Activated CD4-positive, alpha-beta T cell treated with anti-CD3 and anti-CD28 coated beads for 48 hours (primary cell): ENCODE results near the gene NAPSA.

Experiments
- DNase-seq: peaks from one replicate; pipeline ENCODE4 v3.0.0-alpha.2; 2020

NAPSA gene

DNA sequence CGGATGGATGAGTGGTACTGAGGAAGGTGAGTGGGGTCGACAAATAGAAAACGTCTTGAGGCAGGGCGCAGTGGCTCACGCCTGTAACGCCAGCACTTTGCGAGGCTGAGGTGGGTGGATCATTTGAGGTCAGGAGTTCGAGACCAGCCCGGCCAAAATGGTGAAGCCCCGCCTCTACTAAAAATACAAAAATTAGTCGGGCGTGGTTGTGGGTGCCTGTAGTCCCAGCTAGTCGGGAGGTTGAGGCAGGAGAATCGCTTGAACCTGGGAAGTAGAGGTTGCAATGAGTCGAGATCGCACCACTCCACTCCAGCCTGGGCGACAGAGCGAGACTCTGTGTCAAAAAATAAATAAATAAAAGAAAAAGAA lies 35.5 kb downstream of the NAPSA start:
- DNase-seq, result peak; percentile 54

DNA sequence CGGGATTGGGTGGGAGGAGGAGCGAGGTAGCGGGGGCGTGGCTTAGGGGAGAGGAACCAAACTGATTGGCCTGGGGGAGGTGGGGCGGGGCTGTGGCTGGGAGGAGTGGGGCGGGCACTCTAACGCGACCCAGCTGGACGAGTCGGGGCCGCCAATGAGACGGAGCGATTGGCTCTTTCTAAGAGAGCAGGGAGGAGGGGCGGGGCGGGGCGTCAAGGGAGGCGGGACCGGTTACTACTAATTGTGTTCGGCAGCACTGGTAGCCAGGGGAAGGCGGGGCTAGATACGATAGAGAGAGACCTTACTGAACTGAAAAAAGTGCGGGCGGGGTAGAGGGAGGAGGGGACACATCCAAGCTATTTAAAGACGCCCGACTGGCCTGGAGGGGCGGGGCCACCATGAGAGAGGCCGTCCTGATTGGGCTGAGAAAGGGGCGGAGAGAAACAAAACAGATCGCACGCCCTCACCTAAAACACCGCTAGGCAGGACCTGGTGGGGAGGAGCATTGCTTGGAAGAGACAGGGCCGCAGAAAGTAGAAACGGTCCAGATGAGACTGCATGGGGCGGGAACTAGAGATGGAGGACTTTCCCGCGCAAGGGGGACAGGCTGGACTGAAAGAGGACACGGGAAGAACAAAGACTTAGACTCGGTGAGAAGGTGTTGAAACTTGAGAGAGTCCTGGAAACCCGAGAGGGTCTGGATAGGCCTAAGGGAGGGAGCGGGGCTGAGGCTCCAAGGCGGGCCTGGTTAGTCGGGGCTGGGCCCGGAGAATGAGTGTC lies 36.1 kb downstream of the NAPSA start, which contains the start of gene KCNC3:
Gene KCNC3, minus strand, starts transcription at position 232 of the 780 bp plus-strand sequence. CDS start 295 bp downstream, outside the sequence.
- peak; percentile 99 for DNase-seq

DNA sequence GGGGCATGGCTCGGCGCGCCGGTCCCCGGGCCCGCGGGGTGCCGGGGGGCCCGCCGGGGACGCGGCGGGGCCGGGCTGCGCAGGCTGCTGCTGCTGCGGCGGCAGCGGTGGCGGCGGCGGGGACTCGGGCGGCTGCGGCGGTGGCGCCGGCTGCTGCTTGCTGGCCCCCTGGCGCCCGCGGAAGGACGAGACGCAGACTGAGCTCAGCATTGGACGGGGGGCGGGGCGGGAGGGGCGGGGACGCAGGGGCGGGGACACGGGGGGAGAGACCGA lies 36.6 kb downstream of the NAPSA start:
- DNase-seq, result no peak

DNA sequence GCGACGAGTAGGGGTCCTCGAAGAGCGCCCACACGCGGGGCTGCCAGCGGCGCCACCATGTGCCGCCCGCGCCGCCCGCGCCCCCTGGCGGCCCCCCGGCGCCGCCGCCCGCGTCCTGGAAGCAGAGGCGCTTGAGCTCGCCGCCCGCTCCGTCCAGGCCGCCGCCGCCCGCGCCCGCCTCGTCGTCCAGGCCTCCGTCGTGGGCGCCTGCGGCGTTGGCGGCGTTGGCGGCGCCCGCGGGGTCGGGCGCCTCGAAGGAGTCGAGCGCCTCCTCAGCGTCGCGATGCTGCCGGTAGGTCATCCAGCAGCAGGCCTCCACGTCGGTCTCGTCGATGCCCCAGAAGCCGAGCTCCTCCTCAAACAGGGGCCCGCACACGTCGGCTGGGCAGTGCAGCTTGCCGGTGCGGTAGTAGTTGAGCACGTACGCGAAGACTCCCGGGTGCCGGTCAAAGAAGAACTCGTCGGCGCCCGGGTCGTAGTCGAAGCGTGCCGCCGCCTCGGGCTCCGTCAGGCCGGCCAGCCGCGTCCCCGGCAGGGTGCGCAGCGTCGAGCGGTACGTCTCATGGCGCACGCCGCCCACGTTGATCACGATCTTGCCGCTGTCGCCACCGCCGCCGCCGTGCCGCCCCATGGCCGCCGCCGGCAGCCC lies 37.1 kb downstream of the NAPSA start:
- peak; percentile 65 for DNase-seq

DNA sequence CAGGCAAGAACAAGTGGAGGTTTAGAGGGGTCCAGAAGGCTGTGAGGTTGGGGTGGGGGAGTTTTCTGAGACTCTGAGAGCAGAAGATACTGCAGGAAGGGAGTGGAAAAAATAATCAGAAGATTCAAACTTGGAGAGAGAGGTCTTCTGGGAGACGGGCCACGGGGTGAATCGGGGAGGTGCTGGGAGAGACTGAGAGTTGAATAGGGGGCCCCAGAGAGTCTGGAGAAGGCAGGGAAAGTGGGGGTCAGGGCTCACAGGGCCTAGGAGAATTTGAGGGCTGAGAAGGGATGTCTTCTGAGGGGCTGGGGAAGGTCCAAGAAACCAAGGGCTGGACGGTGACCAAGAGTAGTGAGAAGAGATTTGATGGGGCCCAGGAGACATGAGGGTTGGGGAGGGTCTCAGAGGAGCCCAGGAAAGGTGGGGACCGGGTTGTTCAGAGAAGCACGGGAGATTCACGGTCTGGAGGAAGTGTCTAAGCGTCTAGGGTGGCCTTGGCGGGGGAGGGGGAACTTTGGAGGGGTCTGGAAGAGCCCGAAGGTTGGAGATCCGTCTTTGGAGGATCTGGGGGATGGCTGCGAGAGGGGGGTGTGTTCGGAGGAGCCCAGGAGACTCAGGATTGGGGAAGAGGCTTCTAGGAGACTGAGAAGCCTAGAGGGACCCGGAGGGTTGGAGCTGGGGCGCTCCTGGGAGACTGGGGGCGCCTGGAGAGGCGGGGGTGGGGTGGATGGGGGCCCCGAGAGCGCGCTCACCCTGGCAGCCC lies 37.8 kb downstream of the NAPSA start:
- no peak for DNase-seq

DNA sequence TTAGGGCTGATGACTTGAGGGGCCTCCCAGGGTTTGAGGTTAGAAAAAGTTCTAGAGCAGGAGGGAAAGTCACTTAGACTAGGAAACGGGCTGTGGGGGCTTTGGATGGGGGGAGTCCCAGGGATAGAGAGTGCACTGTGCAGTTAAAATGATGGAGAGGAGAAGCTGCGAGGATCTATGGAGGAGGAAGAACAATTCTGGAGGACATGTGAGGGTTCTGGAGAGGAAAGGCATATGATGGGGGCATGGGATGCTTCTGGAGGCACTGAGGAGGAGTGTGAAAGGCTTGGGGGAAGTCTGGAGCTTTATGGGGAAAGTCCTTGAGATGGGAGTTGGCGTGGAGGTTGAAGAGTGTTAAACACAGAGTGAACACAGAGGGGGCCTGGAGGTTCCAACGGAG lies 38.4 kb downstream of the NAPSA start:
- no peak for DNase-seq

DNA sequence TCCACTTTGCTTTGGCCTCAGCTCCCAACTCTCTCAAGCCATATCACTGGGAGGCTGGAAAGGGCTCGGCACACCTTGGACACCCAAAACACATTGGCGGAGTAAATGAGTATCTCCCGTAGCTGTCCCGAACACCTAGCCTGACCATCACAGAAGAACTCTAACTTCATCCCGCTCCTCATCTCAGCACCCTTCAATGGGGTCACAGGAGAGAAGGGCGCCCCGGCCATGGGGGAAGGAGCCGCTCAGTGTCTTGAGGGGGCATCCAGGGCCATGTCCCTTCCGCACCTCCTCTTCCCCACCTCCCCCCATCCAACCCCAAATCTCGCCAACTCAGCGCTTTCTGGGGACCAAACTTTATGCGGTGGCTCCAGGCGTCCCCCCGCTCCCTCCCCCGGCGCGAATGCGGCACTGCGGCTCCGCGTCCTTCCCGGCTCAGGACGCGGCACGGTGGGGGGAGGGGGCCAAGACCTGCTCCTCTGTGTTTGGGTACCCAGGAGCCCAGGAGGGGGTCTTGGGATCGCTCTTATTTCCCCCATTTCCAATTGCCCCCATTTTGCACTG lies 39.3 kb downstream of the NAPSA start:
- no peak for DNase-seq

DNA sequence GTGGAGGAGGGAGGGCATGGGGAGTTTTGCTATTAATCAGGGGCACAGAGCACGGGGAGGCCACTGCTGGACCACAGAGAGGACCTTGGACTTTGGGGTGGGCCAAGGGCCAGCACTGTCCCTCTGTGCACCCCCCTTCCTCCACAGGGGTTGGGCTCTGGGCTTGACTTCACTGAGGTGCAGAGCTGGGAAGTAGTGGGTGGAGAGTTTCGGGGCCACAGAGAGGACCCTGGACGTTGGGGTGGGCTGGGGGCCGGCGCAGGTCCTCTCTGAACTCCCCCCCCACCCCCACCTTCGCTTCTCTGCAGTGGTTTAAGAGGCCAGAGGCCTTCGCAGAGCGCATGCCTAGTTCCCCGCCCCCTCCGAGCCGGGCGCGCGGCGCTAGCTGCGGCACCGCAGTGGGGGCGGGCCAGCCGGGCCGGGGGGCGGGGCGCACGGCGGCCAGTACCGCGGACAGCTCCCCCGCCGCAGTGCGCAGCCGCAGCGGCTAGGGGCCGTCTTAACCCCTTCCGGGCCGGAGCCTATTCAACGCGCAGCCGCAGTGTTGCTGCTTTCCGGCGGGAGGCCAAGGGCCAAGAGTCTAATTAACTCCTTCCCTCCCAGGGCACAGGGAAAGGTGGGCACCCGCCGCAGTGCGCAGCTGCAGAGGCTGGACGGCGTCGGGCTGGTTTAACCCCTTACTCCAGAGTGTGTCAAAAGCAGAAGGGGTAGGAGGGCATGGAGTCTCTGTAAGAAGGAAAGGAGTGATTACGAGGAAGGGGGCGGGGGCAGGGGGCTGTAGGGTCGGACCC lies 39.9 kb downstream of the NAPSA start:
- DNase-seq, result peak; percentile 86

DNA sequence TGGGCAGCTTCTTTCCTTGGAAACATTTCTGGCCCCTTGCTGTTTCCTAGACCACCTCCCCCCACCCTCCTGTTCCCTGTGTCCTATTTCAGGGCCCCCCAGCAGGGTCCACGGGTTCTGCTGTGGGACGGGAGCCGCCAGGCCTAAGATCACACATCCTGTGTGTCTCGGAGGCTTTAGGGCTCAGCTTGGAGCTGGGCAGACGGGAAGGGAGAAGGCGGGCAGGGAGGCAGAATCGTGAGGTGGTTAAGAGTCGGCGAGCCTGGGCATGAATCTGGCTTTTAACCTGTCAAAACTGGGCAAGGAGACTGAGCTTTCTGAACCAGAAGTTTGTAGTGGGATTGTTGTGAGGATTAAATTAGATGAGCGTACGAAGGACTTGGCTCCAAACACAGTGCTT lies 41.1 kb downstream of the NAPSA start:
- no peak for DNase-seq

DNA sequence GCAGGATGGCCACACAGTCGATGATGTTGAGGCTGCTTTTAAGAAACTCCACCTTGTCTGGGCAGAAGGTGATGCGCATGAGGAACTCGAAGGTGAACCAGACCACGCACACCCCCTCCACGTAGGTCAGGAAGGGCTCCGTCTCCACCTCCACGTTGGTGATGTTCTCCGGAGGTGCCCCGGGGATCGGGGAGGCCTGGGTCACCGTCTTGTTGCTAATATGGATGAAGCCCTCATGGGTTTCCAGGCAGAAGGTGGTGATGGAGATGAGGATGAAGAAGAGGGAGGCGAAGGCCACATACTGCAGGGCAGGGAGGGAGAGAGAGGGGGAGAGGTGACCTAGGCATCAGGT lies 41.7 kb downstream of the NAPSA start:
- no peak for DNase-seq

DNA sequence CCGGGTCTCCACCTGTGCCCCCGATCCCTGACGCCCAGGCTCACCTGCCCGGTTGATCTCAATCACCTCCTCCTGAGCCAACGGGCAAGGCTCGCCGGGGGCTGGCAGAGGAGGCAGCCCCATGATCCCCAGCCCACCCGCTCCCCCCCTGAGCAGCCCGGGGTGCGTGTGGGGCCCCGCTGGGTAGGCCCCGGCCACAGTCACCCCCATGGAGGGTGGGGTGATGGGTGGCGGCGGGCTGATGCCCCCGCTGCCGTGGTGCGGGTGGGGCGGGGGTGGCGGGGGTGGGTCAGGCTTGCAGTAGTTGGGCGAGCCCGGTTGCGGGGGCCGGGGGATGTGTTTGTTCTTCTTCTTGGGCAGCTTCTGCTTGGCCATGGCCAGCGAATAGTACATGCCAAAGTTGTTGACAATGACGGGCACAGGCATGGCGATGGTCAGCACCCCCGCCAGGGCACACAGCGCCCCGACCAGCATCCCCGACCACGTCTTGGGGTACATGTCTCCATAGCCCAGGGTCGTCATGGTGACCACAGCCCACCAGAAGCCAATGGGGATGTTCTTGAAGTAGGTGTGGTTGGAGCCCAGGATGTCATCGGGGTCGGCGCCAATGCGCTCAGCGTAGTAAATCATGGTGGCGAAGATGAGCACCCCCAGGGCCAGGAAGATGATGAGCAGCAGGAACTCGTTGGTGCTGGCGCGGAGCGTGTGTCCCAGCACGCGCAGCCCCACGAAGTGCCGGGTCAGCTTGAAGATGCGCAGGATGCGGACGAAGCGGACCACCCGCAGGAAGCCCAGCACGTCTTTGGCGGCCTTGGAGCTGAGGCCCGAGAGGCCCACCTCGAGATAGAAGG lies 42.3 kb downstream of the NAPSA start:
- DNase-seq, result no peak

DNA sequence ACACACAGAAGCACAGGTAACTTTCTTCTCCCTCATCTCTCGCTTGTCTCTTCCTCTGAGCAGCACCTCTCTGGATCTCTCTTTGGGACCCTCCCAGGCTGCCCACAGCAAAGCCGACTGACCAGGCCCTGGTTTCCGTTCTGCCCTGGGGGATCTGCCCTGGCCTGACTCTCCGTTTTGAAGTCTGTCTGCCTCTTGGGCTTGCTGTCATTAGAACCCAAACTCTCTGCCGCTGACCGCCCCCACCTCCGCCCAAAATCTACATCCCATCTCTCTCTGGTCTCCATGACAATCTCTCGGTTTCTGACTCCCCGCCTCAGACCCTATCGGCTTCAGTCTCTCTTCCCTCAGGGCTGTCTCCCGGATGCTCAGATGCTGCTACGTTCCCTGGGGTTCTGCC lies 43.2 kb downstream of the NAPSA start:
- DNase-seq, result no peak

DNA sequence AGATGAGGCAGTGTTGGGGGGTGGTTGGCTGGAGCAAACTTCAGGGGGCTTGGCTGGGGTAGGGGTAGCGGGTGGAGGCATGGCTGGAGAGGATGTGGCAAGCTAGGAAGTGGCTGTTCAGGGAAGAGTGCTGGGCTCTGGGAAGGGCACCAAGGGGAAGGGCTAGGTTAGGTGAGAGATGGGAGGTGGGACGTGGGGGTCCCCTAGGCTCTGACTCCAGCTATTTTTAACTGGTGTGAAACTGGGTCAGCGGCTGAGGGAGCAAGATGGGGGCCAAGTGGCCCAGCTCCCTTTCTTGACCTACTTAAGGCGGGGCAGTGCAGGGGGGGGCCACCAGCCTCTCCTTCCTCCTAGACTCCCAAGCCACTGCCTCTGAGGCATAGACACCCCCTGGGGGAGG lies 43.6 kb downstream of the NAPSA start:
- DNase-seq, result no peak

DNA sequence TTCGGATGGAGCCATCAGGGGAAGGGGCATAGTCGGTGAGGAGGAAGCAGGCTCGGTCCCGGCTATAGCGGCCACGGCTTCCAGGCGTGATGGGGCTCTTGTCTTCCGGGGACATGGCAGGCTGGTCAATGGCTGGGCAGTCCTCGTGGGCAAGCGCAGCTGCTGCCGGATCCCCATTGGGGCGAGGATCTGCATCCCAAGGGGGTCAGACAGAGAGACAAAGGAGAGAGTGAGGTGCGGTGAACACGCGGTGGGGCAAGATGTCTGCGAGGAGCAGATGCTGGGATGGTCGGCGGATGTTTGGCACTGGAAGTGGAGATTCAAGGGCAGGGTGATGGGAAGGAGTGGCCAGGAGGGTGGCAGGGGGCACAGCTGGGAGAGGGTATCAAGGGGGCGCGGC lies 44.8 kb downstream of the NAPSA start:
- no peak for DNase-seq

DNA sequence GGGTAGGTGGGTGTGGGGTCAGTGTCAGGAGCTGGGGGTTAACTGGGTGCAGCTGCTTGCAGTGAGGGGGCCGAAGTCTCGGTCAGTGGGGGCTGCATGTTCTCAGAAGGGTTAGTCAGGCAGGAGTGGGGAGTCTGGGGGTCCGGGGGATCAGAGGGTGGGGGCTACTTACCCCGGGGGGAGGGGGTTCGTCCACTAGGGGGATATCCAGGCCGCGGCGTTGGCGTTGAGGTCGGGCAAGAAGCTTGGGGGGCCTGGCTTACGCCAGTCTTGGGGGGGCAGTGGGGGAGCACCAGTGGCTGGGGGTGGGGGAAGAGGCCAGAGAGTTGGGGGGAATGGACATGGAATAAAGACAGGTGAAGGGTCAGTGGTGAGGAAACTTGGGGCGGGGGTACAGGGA lies 45.4 kb downstream of the NAPSA start:
- DNase-seq, result no peak

DNA sequence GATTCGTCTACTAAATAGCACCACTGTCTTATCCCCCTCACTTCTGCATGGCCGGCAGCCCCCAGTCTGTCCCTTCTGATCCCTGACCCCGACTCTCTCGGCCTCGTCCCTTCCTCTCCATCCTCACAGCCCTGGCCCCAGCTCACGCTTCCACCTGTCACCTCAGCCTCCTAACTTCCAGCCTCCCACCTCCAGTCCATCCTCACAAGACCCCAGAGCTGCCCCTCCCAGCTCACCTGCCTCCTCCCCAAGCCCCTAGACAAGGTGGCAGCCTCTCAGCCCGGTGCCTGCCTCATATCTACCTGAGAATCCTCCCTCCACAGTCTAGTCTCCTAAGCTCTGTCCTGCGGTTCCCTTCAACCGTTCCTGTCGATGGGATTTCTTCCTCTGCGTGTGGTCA lies 46.3 kb downstream of the NAPSA start:
- no peak for DNase-seq

DNA sequence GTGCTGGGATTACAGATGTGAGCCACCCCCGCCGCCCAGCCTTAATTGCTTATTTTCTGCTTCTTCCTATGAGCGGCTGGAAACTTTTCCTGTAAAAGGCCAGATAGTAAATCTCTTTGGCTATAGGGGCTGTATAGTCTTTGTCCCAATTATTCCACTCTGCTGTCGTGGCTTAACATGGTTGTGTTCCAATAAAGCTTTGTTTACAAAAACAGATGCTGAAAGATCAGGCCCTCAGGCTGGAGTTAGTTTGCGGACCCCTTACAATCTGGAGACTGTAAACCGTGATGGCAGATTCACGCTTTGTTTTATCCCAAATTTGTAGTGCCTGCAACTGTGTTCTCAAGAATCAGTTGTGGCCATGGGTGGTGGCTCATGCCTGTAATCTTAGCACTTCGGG lies 47.0 kb downstream of the NAPSA start:
- DNase-seq, result no peak

DNA sequence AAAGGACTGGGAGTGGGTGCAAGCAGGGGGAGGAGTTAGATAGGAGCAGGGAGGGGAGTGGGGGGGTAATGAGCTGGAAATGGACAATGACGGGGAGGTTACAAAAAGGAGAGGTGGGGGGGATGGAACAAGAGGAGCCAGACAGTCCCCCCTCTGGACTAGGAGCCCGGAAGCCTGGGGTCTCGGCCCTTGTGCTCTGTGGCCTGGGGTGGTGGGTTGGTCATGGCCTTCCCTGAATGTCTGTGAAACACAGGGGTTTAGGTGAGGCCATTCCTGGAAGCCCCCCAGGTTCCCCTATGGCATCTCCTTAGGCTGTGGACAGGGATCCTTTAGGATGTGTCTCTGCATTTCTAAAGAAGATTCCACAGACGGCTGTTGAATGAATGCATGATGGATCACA lies 48.3 kb downstream of the NAPSA start:
- no peak for DNase-seq

DNA sequence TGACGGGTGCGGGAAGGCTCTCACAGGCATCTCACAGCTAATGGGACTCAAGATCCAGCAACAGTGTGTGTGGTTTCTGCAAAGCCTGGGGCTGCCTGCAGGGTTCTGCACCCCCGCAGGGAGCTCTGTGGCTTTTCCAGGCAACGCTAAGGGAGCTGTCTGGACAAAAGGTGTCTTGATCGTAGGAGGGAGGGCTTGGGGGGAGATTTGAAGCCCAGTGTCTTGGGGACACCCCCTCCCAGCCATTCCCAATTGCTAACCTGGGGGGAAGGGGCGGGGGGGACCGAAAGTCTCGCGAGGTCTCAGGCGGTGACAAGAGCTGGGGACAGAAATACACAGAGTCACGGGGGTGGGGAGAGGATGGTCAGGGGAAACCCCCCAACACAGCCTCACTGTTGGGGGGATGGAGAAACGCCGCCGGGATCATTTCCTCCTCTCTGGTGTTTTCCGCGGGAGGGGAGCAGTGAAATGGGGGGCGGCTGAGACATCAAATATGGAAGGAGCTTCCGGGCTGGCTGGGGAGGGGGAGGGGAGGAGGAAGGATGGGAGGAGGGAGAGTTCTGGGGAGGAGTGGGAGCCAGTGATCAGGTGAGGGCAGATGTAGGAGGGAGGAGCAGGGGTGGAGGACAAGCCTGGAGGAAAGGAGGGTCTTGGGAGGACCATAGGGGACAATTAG lies 49.5 kb downstream of the NAPSA start:
- peak; percentile 56 for DNase-seq

DNA sequence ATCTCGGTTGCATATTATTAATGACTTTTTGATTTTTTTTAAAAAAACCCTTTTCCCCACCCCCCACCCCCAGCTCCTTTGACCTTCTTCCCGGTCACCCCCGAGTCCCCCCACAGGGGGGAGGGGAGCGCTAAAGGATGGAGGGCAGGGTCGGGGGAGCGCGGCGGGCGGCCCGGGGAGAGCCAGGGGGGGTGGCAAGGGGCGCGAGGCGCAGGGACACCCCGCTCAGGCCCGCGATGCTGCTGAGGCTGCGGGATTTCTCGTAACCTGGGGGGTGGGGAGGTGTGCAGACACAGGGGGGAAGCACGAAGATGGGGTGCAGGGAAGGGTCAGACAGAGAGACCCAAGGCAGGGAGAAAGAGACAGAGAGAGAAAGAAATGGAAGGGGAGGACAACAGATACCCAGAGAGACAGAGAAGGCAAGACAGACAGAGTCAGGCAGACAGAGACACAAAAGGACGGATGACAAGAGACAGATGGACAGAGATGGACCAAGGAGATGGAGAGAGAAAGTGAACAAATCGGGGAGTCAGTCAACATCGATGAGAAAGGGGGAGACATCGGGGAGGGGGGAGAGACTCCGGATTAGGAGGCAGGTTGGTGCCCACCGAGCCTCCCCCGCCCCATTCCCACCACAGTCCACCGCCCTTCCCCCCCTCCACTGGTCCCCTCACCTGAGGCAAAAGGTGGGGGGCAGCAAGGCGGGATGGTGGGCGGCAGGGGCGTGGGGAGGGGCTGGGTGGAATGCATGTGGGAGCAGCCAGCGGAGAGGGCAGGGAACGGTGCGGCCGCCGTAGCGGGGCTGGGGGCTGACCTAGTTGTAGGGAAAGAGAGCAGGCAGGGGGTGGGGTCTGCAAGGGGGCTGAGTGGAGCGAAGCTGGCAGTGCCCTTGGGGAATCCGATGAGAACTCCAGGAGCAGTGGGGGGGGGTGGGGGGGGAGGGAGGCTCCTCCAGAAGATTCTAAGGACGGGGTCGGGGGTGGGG lies 50.4 kb downstream of the NAPSA start:
- no peak for DNase-seq
